Liver (tissue), 9 donors: ENCODE results near the gene FZD7. TPM values are rescaled to one million over a fixed set of nuclear protein-coding genes. Genes with fewer than 3 reads are reported as not detected.

ENCODE experiments used
- DNase-seq: peaks from one replicate; pipeline ENCODE4 v3.0.0-alpha.2; 2017; ENCODE audit warnings: low spot score
- H3K27ac ChIP-seq, 2 donors: one replicate each; pipeline ENCODE4 v1.7.0; 2013; ENCODE audit warnings: inconsistent platforms in 2 of 2, low read length in 2 of 2, control low read depth in 1 of 2, low read depth in 1 of 2, mild to moderate bottlenecking in 1 of 2
- H3K27me3 ChIP-seq, 4 donors: one replicate each; pipeline versions ENCODE4 v1.6.1 to v1.7.0; 2013; ENCODE audit warnings: low read length in 3 of 4, inconsistent platforms in 1 of 4, mild to moderate bottlenecking in 1 of 4, moderate library complexity in 1 of 4; ENCODE audit not compliant: control insufficient read depth in 4 of 4, insufficient read depth in 4 of 4
- H3K36me3 ChIP-seq, 4 donors: one replicate each; pipeline versions ENCODE4 v1.6.1 to v1.7.0; 2013; ENCODE audit warnings: low read length in 3 of 4, mild to moderate bottlenecking in 3 of 4, low read depth in 1 of 4, moderate library complexity in 1 of 4; ENCODE audit not compliant: control insufficient read depth in 4 of 4, insufficient read depth in 3 of 4
- H3K4me1 ChIP-seq, 4 donors: one replicate each; pipeline versions ENCODE4 v1.6.1 to v1.7.0; 2013; ENCODE audit warnings: low read length in 3 of 4, mild to moderate bottlenecking in 3 of 4, moderate library complexity in 1 of 4; ENCODE audit not compliant: control insufficient read depth in 4 of 4, insufficient read depth in 4 of 4
- H3K4me3 ChIP-seq, 3 donors: one replicate each; pipeline versions ENCODE4 v1.6.1 to v1.7.0; 2013; ENCODE audit warnings: low read length in 3 of 3, control low read depth in 1 of 3, low read depth in 1 of 3, mild to moderate bottlenecking in 1 of 3
- H3K9ac ChIP-seq, 2 donors: one replicate each; pipeline ENCODE4 v1.7.0; 2013; ENCODE audit warnings: low read length in 2 of 2, mild to moderate bottlenecking in 2 of 2, moderate library complexity in 2 of 2, control low read depth in 1 of 2, low read depth in 1 of 2
- H3K9me3 ChIP-seq, 4 donors: one replicate each; pipeline versions ENCODE4 v1.6.1 to v1.7.0; 2013; ENCODE audit warnings: low read length in 3 of 4; ENCODE audit not compliant: control insufficient read depth in 4 of 4
- EGR1 ChIP-seq, 2 donors: IDR thresholded peaks; 2 replicates each; pipeline ENCODE4 v1.6.1; 2016 to 2018; ENCODE audit warnings: antibody characterized with exemption in 2 of 2, low read depth in 2 of 2
- FOXA1 ChIP-seq: IDR thresholded peaks from 2 replicates; pipeline ENCODE4 v1.6.1; 2016; ENCODE audit warnings: antibody characterized with exemption
- FOXA2 ChIP-seq: IDR thresholded peaks from 2 replicates; pipeline ENCODE4 v1.6.1; 2016; ENCODE audit warnings: antibody characterized with exemption
- GABPA ChIP-seq, 2 donors: IDR thresholded peaks in 1 of 2; conservative IDR thresholded peaks in 1 of 2; 2 replicates each; pipeline ENCODE4 v1.6.1; 2016; ENCODE audit warnings: antibody characterized with exemption in 2 of 2, mild to moderate bottlenecking in 1 of 2, moderate library complexity in 1 of 2
- HNF4A ChIP-seq, 2 donors: conservative IDR thresholded peaks; 2 replicates each; pipeline ENCODE4 v1.6.1; 2016; ENCODE audit warnings: antibody characterized with exemption in 2 of 2, mild to moderate bottlenecking in 2 of 2
- HNF4G ChIP-seq: IDR thresholded peaks from 2 replicates; pipeline ENCODE4 v1.6.1; 2016; ENCODE audit warnings: antibody characterized with exemption
- JUND ChIP-seq, 2 donors: IDR thresholded peaks; 2 replicates each; pipeline ENCODE4 v1.6.1; 2016; ENCODE audit warnings: antibody characterized with exemption in 2 of 2
- NR2F2 ChIP-seq: IDR thresholded peaks from 2 replicates; pipeline ENCODE4 v1.6.1; 2016; ENCODE audit warnings: antibody characterized with exemption
- RAD21 ChIP-seq, 2 donors: IDR thresholded peaks; 2 replicates each; pipeline ENCODE4 v1.6.1; 2016; ENCODE audit warnings: antibody characterized with exemption in 2 of 2, mild to moderate bottlenecking in 2 of 2
- RXRA ChIP-seq, 2 donors: IDR thresholded peaks; 2 replicates each; pipeline ENCODE4 v1.6.1; 2017 to 2018; ENCODE audit warnings: antibody characterized with exemption in 2 of 2, mild to moderate bottlenecking in 1 of 2
- SP1 ChIP-seq: IDR thresholded peaks from 2 replicates; pipeline ENCODE4 v1.6.1; 2018; ENCODE audit warnings: antibody characterized with exemption, mild to moderate bottlenecking
- TAF1 ChIP-seq: conservative IDR thresholded peaks from 2 replicates; pipeline ENCODE4 v1.6.1; 2016; ENCODE audit warnings: antibody characterized with exemption, mild to moderate bottlenecking
- YY1 ChIP-seq: IDR thresholded peaks from 2 replicates; pipeline ENCODE4 v1.6.1; 2016; ENCODE audit warnings: antibody characterized with exemption, mild to moderate bottlenecking
- WGBS: extraction: QIAGEN DNeasy Blood & Tissue Kit; methylation state at CpG from one replicate; pipeline ENCODE4 v1.1.7; 2013; 5-methylcytosine and 5-hydroxymethylcytosine counted together
- polyA plus RNA-seq, 2 donors: library from polyadenylated mRNA; stranded (reverse) in 1 of 2; unstranded in 1 of 2; fragments of 200-250 nt in 1 of 2; fragments of >200 nt in 1 of 2; fragmentation: Nextera tagmentation in 1 of 2; extraction: Ambion mirVana in 1 of 2; gene quantifications; one replicate each; pipeline versions ENCODE4 v1.2.1 to v1.2.3, GENCODE V29; 2013 to 2015
- total RNA-seq, 2 donors: library from RNA; depleted of rRNA; stranded (reverse); fragments of >200 nt; gene quantifications; one replicate each; pipeline ENCODE4 v1.2.3, GENCODE V29; 2014
- TF ChIP-seq, protein P1 (sequence below): IDR thresholded peaks from 2 replicates; pipeline ENCODE4 v1.6.1; 2016; ENCODE audit warnings: antibody characterized with exemption, mild to moderate bottlenecking
- TF ChIP-seq, protein P2 (sequence below): IDR thresholded peaks from 2 replicates; pipeline ENCODE4 v1.6.1; 2016; ENCODE audit warnings: antibody characterized with exemption
- TF ChIP-seq, protein P3 (sequence below): IDR thresholded peaks from 2 replicates; pipeline ENCODE4 v1.6.1; 2016; ENCODE audit warnings: antibody characterized with exemption
- TF ChIP-seq, protein P4 (sequence below): fragments of 150-350 bp; IDR thresholded peaks from 2 replicates; pipeline ENCODE4 v1.5.1; 2017; ENCODE audit warnings: improper control_type of control experiment, low read depth, low read length; ENCODE audit not compliant: missing input control
- TF ChIP-seq, protein P5 (sequence below): IDR thresholded peaks from 2 replicates; pipeline ENCODE4 v1.6.1; 2016; ENCODE audit warnings: antibody characterized with exemption
- donor health status: healthy.
- donor health status: healthy.
- donor health status: healthy.
- donor health status: healthy.
- donor health status: healthy.

The FZD7 gene
- total and polyA plus RNA-seq, 4 donors, result 0.21 to 1.5 (median 0.92) TPM

DNA sequence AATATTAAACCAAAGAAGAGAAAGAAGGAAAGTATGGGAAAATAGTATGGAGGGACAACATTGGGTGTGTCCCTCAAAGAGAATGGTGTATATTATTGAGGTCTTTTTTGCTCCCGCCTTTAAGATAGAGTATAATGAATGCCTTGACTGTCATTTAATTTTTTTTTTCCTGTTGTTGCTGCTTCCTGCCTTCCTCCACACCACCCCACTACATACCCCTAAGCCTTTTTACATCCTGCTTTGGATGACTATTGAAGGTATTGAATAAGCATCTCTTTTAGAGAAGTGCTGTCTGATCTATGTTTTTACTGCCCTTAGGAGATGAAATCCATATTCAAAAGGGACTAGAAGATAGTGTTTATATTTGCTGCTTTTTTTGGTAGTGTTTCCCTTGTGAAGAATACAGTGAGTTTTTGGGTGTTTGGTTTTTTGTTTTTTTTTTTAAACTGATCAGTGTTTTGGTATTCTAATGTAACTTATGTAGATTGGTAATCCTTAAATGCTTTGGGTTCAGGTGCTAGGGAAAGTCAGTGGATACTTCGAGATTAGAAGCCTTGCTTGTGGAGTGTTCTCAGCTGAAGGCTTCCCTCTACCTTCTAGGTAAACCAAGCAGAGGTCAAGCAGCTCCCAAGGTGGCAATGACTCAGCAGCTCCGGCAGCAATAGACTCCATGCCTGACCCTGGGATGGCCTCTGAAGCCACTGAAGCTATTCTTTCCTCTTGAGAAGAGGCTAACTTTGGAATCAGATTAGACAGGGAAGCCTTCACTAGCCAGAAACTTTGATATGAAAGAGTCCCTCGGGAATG is 5.0 kb downstream of the FZD7 start (continued):
- TF ChIP-seq YY1, result no peak
- no peak for TF ChIP-seq GABPA (IDR thresholded peaks at IDR 0.05 in 1 of 2, conservative IDR thresholded peaks at IDR 0.05 in 1 of 2)

DNA sequence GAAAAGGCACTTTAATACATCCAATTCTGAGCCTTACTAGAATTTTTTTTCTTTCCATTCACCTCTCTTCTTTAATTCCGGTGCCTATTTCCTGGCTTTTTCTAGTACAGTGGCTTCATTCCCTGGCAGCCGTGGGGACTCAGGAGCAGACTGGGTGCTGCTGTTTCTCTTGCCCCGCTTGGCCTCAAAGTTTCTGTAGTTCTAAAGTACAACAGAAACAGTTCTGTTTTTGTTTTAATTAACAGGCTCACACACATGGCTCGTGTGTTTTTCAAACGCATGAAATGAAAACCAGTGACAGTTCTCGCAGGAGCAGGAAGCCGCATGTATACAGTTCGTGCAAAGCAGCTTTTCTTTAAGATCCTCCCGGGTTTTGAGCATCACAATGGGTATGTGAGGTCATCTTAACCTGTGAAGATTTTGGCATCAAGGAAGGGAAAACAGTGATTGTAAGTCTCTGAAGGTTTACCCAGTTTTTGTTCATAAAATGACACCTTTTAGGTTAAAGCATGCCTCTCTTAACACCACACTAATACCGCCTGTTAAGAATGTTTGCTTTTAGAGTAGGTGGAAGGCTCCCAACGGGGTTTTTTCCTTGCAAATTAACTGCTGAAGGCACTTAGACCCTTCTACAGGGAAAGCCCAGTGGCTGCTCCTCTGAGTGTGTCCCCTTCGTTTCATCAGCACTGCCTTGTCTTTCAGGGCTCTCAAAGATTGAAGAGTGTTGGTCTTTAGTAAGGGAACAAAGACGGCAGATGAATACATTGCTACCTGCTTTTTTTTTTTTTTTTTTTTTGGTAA is 5.8 kb downstream of the FZD7 start:
- no peak for TF ChIP-seq RAD21 (IDR thresholded peaks at IDR 0.05)
- TF ChIP-seq, protein P1, sequence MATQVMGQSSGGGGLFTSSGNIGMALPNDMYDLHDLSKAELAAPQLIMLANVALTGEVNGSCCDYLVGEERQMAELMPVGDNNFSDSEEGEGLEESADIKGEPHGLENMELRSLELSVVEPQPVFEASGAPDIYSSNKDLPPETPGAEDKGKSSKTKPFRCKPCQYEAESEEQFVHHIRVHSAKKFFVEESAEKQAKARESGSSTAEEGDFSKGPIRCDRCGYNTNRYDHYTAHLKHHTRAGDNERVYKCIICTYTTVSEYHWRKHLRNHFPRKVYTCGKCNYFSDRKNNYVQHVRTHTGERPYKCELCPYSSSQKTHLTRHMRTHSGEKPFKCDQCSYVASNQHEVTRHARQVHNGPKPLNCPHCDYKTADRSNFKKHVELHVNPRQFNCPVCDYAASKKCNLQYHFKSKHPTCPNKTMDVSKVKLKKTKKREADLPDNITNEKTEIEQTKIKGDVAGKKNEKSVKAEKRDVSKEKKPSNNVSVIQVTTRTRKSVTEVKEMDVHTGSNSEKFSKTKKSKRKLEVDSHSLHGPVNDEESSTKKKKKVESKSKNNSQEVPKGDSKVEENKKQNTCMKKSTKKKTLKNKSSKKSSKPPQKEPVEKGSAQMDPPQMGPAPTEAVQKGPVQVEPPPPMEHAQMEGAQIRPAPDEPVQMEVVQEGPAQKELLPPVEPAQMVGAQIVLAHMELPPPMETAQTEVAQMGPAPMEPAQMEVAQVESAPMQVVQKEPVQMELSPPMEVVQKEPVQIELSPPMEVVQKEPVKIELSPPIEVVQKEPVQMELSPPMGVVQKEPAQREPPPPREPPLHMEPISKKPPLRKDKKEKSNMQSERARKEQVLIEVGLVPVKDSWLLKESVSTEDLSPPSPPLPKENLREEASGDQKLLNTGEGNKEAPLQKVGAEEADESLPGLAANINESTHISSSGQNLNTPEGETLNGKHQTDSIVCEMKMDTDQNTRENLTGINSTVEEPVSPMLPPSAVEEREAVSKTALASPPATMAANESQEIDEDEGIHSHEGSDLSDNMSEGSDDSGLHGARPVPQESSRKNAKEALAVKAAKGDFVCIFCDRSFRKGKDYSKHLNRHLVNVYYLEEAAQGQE, result no peak
- no peak for TF ChIP-seq HNF4A (conservative IDR thresholded peaks at IDR 0.05)
- no peak for TF ChIP-seq FOXA2
- no peak for TF ChIP-seq HNF4G
- no peak for TF ChIP-seq TAF1
- no peak for TF ChIP-seq FOXA1
- no peak for TF ChIP-seq YY1
- TF ChIP-seq EGR1 (IDR thresholded peaks at IDR 0.05; ENCODE audit: low read depth in 2 of 2), result no peak
- TF ChIP-seq, protein P2, sequence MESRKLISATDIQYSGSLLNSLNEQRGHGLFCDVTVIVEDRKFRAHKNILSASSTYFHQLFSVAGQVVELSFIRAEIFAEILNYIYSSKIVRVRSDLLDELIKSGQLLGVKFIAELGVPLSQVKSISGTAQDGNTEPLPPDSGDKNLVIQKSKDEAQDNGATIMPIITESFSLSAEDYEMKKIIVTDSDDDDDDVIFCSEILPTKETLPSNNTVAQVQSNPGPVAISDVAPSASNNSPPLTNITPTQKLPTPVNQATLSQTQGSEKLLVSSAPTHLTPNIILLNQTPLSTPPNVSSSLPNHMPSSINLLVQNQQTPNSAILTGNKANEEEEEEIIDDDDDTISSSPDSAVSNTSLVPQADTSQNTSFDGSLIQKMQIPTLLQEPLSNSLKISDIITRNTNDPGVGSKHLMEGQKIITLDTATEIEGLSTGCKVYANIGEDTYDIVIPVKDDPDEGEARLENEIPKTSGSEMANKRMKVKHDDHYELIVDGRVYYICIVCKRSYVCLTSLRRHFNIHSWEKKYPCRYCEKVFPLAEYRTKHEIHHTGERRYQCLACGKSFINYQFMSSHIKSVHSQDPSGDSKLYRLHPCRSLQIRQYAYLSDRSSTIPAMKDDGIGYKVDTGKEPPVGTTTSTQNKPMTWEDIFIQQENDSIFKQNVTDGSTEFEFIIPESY, result no peak
- TF ChIP-seq, protein P3, sequence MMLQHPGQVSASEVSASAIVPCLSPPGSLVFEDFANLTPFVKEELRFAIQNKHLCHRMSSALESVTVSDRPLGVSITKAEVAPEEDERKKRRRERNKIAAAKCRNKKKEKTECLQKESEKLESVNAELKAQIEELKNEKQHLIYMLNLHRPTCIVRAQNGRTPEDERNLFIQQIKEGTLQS, result no peak
- TF ChIP-seq NR2F2, result no peak
- TF ChIP-seq JUND (IDR thresholded peaks at IDR 0.05), result no peak
- TF ChIP-seq, protein P4, sequence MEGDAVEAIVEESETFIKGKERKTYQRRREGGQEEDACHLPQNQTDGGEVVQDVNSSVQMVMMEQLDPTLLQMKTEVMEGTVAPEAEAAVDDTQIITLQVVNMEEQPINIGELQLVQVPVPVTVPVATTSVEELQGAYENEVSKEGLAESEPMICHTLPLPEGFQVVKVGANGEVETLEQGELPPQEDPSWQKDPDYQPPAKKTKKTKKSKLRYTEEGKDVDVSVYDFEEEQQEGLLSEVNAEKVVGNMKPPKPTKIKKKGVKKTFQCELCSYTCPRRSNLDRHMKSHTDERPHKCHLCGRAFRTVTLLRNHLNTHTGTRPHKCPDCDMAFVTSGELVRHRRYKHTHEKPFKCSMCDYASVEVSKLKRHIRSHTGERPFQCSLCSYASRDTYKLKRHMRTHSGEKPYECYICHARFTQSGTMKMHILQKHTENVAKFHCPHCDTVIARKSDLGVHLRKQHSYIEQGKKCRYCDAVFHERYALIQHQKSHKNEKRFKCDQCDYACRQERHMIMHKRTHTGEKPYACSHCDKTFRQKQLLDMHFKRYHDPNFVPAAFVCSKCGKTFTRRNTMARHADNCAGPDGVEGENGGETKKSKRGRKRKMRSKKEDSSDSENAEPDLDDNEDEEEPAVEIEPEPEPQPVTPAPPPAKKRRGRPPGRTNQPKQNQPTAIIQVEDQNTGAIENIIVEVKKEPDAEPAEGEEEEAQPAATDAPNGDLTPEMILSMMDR, result no peak
- no peak for TF ChIP-seq GABPA (IDR thresholded peaks at IDR 0.05 in 1 of 2, conservative IDR thresholded peaks at IDR 0.05 in 1 of 2)
- no peak for TF ChIP-seq SP1
- TF ChIP-seq RXRA (IDR thresholded peaks at IDR 0.05), result no peak
- TF ChIP-seq, protein P5, sequence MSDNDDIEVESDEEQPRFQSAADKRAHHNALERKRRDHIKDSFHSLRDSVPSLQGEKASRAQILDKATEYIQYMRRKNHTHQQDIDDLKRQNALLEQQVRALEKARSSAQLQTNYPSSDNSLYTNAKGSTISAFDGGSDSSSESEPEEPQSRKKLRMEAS, result no peak
- no peak overlapping the region for H3K9ac ChIP-seq
- H3K36me3 ChIP-seq, result no peaks in the 10 kb centered on the region
- WGBS, result 61% methylated on average over 13 of the region's 13 CpGs
- no peak for DNase-seq
- H3K27me3 ChIP-seq, result peaks cover 0 to 16% (median 3%) of the 10 kb centered on the region in 4 donors
- peaks cover 0 to 9% (median 8%) of the 10 kb centered on the region in 4 donors for H3K4me1 ChIP-seq
- no peak overlapping the region for H3K27ac ChIP-seq
- no peak overlapping the region for H3K4me3 ChIP-seq
- peaks cover 0 to 7% (median 0%) of the 10 kb centered on the region in 4 donors for H3K9me3 ChIP-seq
